Measurements from ENCODE around the gene AGL.

DNA sequence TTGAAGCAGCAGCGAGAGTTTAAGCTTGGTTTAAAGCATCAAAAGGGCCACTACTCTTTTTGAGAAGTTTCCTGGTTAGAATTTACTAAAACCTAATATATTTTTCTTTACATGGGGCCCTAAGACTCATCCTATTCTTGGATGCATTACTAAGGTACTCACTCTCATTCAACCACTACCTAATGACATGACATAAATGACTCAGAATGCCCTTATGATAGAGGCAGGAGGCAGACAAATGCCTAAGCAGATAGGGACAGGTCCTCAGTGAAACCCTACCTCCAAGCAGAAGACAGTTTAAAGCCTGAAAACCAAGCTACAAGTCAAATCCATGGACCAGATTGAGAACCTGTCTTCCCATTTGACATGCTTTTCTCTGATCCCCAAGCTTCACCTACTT is 85.4 kb downstream of the AGL start:
- TF ChIP-seq EZH2 (optimal IDR thresholded peaks at IDR 0.05; ENCODE audit: low read depth, low read length): no peak
- TF ChIP-seq, protein P1, sequence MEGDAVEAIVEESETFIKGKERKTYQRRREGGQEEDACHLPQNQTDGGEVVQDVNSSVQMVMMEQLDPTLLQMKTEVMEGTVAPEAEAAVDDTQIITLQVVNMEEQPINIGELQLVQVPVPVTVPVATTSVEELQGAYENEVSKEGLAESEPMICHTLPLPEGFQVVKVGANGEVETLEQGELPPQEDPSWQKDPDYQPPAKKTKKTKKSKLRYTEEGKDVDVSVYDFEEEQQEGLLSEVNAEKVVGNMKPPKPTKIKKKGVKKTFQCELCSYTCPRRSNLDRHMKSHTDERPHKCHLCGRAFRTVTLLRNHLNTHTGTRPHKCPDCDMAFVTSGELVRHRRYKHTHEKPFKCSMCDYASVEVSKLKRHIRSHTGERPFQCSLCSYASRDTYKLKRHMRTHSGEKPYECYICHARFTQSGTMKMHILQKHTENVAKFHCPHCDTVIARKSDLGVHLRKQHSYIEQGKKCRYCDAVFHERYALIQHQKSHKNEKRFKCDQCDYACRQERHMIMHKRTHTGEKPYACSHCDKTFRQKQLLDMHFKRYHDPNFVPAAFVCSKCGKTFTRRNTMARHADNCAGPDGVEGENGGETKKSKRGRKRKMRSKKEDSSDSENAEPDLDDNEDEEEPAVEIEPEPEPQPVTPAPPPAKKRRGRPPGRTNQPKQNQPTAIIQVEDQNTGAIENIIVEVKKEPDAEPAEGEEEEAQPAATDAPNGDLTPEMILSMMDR (IDR thresholded peaks at IDR 0.05; ENCODE audit: low read length): no peak
